Measurements from ENCODE around the gene FBXL15.

Gene FBXL15

DNA sequence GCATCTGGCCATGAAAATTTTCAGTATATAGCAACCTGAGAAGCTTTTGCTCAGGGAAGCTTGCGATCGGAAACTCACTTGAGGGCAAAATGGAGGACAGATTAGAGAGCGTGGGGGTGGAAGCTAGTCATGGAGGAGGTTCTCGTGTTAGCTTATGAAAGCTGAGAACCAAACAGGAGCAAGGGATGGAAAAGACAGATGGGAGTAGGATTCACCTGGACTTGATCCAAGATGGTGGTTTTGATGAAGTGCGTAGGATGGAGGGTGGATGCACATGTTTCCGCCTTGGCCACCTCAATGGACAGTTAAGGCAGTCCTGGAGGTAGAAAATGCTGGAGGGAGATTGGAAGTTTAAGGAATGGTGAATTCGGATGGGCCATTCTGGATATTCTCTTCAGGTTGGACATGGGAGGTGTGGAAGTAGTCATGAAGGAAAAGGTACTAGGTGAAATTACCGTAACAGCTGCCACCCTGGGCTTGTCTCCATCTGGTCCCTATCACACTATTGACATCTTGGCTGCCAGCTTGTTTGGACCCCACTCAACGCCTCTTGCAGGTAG, 37.0 kb downstream of the FBXL15 start:
- peak in 1 of 2 experiments; percentile 13 for DNase-seq

DNA sequence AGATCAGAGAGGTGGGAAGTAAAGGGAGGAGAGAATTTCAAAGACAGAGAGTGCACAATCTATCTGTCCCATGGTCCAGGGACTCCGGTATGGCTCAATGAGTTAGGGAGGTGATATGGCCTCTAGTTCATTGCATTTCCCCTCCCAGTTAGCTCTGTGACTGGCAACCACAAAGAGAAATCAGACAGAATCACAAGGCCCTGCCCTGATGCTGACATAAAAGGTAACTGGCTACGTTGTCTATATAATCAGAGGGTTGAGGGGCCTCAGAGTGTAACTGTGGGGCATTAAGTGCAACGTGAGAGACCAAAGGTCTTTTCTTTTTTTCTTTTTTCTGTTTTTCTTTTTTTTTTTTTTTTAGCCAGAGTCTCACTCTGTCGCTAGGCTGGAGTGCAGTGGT, 38.0 kb downstream of the FBXL15 start:
- no peak for DNase-seq

DNA sequence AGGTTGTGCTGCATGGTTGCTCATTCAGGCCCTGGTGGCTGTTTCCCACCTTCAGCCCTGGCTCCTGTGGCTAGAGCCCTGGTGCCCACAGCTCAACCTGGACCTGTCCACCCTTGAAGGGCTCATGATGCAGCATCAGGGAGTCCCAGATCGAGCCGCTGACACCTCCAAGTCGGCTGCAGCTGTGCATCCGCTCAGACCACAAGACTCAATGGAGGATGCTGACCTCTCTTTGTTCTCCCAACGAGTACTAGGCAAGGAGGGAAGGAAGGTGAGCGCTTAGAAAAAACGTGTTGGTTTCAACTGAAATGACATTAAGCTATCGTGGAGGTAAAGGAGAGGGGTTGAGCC, 40.2 kb downstream of the FBXL15 start:
- no peak for DNase-seq

DNA sequence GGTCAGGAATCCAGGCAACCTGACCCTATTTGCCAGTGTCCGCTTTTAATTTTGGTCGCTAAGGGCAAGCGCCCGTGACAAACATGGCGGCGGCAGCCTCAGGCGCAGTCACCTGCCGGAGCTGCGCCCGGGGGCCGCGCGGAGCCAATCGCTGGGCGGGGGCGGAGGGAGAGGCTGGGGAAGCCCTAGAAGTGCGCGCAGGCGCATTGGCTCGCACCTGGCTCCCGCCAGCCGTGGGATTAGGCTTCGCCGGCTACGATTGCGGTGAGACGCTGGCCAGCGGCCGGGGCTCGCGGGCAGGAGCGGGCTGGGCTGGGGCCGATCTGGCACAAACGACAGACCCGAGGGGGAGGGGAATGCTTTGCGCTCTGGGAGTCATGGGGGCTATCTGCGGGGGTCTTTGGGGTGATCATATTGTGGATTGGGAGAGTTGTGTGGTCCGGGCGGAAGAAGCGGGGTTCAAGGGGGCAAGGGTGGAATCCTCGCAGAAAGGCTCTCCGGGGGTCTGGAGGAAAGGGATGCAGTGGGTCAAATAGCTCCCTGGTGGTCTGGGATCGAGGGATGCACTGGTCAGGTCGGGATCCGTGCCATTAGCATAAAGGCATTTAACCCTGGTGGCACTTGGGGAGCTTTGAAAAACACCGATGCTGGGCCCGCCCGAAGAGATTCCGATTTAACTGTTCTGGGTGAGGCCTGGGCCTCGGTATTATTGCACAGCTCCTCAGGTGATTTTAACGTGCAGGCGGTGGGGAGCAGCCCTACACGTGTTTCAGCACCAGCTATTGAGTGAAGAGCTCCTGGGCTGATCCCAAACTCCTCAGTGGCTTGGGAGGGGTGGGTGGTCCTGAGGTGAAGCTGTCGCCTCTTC, 40.8 kb downstream of the FBXL15 start:
- DNase-seq, result peak; percentile 44 to 88

- DNase-seq, result no peak
Observed at GRCh38 chr10:102462512-102463054, 41.9 kb downstream of the FBXL15 start.

DNA sequence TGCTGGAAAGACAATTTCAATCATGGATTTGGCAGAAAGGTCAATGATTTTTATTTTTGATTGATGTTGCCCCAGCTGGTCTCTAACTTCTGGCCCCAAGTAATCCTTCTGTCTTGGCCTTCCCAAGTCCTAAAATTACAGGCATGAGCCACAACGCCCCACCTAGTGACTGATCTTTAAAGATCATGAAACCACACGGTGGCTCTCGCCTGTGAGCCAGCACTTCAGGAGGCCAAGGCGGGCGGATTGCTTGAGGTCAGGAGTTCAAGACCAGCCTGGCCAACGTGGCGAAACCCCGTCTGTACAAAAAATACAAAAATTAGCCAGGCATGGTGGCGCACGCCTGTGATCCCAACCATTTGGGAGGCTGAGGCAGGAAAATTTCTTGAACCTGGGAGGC, 43.3 kb downstream of the FBXL15 start:
- no peak for DNase-seq

DNA sequence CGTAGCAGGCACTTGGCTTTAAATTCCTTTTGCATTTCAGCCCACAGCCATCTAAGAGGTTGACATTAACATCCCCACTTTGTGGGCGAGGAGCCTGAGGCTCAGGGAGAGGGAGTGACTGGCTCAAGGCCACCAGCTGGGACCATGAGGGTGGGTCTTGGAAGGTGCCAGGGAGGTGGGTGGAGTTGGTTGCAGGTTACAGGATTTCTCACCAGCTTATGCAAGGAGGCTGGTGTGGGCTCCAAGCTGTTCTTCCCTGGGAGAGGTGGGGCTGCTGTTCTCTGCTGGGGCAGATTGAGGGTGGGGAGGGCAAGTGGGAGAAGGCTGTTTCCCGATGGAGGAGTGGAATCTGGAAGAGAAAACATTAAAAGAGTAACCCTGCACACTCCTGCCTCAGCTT, 44.8 kb downstream of the FBXL15 start:
- no peak for DNase-seq

GRCh38 chr10:102467318-102467717, 46.7 kb downstream of the FBXL15 start:
- no peak for DNase-seq

GRCh38 chr10:102467971-102468438, 47.4 kb downstream of the FBXL15 start:
- no peak for DNase-seq

- no peak for DNase-seq
Observed at GRCh38 chr10:102468683-102469082, 48.0 kb downstream of the FBXL15 start.

DNA sequence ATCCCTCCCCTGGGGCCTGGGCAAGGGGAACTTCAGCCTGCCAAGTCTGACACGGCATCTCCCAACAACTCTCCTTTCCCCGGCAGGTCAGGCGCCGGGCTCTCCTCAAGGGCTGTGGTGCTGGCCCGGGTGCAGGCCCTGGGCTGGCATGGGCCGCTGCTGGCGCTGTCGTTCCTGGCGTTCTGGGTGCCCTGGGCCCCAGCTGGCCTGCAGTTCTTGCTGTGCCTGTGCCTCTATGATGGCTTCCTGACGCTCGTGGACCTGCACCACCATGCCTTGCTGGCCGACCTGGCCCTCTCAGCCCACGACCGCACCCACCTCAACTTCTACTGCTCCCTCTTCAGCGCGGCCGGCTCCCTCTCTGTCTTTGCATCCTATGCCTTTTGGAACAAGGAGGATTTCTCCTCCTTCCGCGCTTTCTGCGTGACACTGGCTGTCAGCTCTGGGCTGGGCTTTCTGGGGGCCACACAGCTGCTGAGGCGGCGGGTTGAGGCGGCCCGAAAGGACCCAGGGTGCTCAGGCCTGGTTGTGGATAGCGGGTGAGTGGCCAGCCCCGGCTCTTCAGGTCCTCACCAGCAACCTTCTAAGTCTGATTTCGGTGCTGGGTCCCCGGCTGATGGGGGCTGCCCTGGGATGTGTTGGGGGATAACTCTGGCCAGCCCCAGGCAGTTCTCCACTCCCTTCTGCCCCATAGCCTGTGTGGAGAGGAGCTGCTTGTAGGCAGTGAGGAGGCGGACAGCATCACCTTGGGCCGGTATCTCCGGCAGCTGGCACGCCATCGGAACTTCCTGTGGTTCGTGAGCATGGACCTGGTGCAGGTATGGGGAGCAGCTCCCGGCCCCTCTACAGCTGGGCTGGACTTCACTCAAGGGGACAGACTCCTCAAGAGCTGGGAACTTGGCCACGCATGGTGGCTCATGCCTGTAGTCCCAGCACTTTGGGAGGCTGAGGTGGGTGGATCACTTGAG, 50.2 kb downstream of the FBXL15 start:
- DNase-seq, result no peak

Measured in NCI-H446 (cell line).